GM10266 (cell line): ENCODE results near the gene BAIAP3.

Source experiments
- DNase-seq: peaks from one replicate; pipeline ENCODE4 v3.0.0; 2012; ENCODE audit errors: extremely low spot score
- CTCF ChIP-seq: IDR thresholded peaks from 2 replicates; pipeline ENCODE4 v1.5.1; 2012; ENCODE audit warnings: mild to moderate bottlenecking, low read depth; ENCODE audit not compliant: control insufficient read depth, insufficient read depth; ENCODE audit errors: missing control alignments

Gene BAIAP3

GRCh38 chr16:1331712-1332617 lies 1.5 kb upstream of the BAIAP3 start:
- TF ChIP-seq CTCF, result no peak
- DNase-seq, result peak; percentile 90

GRCh38 chr16:1332618-1333148 lies 762 bp upstream of the BAIAP3 start:
- no peak for TF ChIP-seq CTCF
- DNase-seq, result no peak

GRCh38 chr16:1333854-1334700 lies 632 bp downstream of the BAIAP3 start:
- no peak for DNase-seq
- TF ChIP-seq CTCF, result no peak

- TF ChIP-seq CTCF, result no peak
- no peak for DNase-seq
Measured at GRCh38 chr16:1334739-1335138, 1.3 kb downstream of the BAIAP3 start.

GRCh38 chr16:1335211-1335971 lies 1.9 kb downstream of the BAIAP3 start:
- DNase-seq, result no peak
- no peak for TF ChIP-seq CTCF

GRCh38 chr16:1335996-1336395 lies 2.6 kb downstream of the BAIAP3 start:
- TF ChIP-seq CTCF, result peak; percentile 3
- no peak for DNase-seq
